CD4-positive, alpha-beta T cell treated with Interleukin-10 for 1 hour (primary cell): ENCODE results near the gene PNMA6F.

ENCODE experiments used
- DNase-seq: peaks from one replicate; pipeline ENCODE4 v3.0.0-alpha.2; 2020

The PNMA6F gene

DNA sequence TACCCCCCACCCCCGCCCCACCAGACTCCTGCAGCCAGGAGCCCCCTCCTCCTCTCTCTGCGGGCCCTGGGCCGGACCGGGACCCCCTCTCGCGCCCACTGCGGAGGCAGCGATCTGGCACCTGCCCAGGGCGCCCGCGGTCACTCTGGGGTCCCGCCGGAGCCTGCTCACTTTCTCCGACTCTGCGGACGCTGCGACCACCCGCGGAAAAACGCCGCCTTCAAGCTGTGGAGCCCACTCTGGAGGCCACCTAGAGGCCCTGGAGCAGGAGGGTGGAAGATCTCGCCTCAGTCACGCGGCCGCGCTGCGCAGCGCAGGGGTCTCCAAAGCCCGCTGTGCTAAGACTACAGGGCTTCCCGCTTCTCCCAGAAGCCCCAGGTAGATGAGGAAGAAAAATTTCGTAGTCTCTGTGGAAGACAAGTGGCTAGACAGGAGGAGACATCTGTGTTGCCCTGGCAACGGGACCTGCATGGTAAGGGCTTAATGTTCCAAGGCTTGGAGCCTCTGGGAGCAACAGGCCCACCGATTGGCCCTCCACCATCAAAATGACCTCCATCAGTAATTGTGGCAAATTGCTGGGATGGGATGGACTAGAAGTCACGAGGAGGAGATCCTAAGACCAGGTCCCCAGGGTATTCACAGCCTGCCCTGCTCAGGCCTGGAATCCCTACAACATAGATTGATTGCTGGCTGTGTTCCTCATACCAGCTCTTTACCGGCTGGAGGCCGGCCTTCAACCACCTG lies at the start of gene PNMA6F:
PNMA6F (minus strand) TSS at position 387 of the 744 bp plus-strand sequence. CDS start 1,093 bp downstream, outside the sequence.
- no peak for DNase-seq

DNA sequence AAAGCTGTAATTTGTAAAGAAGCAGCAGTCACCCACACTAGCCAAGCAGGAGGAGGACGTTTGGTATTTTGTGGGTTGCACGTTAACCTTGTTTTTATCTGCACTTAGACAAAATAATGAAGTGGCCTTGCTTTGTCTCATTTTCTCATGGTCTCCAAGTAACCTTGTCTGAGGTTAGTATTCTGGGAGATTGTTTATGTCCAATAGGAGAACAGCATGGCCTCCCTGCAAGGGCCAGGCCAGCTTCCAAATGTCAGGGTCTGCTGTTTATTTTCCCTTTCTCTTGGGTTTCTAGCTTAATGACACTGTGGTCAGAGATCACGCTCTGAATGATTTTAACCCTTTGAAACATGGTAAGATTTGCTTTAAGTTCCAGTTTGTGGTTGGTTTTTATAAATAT lies 49.7 kb upstream of the PNMA6F start:
- no peak for DNase-seq

DNA sequence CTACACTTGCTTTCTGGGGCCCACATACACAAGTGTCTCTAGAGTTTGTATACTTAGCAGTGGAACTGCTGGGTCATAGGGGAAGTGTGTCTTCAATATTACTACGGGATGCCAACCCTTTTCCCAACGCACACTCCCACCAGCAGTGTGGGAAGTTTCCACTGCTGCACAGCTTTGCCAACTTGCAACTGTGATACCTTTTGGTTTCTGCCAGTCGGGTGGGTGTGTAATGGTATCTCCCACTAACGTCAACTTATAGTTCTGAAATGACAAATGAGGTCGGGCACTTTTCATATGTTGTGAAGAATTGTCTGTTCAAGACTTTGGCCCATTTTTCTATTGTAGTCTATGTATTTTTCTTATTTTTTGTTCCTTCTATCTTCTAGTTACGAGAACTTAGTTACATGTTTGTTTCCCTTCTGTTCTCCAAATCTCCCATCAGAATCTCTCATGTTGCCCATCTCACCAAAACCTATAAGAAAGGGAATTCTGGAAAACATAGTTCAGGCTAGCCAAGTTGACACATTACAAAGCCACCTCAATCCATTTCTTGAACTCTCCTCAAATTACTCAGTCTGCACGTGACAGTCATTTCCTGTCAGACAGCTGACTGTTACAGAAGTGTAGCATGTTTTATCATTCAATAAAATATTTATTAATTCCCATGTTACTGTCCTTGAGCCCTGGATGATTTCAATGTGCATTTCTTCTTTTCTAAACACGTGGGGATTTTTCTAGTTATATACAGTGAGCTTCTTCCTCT lies 48.9 kb upstream of the PNMA6F start:
- DNase-seq, result no peak

DNA sequence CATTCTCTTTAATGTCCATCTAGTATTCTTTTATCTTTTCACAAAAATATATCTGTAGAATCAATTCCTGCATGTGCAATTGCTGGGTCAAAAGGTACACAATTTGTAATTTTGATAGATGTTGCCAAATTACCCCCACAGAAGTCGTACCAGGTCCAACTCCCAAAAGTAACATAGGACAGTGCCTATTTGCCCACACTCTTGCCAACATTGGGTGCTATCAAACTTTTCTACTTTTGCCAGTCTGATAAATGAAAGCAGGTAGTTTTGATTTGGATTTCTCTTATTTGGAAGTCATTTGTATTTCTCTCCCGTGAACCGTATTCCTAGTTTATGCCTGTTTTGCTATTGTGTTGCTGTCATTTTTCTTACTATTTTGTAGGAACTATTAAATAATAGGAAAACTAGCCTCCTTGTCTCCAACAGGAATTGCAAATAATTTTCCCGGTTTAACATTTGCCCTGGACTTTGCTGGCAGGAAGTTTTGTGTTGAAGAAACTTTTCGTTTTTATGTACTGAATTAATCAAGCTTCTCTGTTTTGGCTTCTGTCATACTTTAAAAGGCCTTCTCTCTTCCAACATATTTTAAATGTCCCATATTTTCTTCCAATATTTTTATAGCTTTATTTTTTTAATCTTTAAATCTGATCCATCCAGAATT lies 45.4 kb upstream of the PNMA6F start:
- DNase-seq, result no peak

DNA sequence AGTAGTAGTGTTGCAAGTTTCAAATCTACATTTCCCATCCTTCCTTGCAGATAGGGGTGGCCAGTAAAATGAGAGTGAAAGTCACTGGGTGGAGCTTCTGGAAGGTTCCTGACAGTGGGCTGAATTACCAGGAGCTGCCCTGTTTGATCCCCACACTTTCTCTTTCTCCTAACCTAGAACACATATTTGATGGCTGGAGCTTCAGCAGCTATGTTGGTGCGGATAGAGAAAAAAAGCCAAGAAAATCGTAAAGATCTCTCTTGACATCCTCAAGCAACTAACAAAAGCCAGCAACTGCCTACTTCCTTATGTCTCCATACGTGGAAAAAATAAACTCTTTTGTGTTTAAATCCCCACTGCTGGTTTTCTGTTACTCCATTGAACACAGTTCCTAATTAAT lies 44.6 kb upstream of the PNMA6F start:
- no peak for DNase-seq

DNA sequence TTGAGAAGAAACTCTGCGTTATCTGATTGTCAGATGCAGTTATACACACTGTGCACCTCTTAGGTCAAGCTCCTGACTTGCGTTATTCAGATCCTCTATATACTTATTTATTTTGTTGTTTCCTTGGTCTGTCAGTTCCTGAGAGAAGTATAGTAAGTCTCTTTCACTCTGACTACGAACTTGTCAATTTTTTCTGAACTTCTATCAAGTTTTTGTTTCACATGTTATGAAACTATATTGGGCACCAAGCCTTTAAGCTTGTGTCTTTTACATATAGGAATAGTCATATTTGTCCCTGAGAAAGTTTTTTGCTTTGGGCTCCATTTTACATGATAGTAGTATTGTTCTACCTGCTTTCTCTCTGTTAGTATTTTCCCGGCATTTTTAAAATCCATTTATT lies 44.1 kb upstream of the PNMA6F start:
- no peak for DNase-seq

DNA sequence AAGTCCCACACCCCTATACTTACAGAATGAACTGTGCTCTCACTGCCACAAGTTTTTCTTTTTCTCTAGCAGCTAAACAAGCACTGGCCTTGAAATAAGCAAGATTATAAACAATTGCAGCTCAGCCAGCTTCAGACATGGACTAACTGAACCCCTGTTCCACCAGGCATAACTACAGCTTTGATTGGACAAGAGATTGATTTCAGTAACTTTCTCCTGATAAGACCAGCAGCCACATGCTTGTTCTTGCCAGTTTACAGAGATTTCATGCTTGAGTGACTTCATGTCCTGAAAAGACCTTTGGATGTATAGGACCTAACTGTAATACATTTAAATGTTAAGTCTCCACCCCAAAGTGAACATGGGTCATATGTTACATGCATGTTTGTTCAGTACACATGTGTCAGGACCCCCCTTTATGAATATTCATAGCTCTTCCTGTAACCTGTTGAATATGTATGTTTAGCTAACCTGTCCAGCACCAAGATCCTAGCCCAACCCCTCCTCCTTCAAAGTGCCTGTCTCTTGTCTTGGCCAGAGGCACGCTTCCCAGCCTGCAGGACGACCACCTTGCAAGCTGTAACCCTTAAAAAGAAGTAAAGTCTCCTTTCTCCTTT lies 40.3 kb upstream of the PNMA6F start:
- DNase-seq, result no peak

DNA sequence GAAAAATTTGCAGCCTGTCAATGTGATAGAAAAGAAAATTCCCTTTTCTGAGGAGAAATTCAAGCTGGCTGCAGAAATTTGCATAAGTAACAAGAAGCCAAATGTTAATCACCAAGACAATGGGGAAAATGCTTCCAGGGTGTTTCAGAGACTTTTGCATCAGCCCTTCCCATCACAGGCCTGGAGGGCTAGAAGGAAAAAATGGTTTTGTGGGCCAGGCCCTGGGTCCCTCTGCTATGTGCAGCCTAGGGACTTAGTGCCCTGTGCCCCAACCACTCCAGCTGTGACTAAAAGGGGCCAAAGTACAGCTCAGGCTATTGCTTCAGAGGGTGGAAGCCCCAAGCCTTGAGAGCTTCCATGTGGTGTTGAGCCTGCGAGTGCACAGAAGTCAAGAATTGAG lies 36.3 kb upstream of the PNMA6F start:
- DNase-seq, result no peak

DNA sequence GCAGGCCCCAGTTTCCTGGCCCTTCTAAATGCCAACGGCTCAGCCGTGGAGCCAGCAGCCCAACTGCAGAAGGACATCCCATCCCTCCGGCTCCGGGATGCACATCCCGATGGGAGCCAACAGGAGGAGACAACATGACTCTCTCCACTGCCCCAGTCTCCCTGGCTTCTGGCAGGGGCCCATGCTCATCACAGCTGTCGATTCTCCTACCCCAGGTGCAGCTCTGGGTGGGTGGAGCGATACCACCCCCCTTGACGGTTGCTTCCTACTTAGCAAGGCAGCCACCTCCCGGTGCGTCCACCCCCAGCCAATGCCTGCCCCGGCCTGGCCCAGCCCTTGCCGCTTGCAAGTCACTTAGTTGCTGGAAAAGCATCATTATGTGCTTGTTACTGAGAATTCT lies 31.8 kb upstream of the PNMA6F start:
- DNase-seq, result no peak

DNA sequence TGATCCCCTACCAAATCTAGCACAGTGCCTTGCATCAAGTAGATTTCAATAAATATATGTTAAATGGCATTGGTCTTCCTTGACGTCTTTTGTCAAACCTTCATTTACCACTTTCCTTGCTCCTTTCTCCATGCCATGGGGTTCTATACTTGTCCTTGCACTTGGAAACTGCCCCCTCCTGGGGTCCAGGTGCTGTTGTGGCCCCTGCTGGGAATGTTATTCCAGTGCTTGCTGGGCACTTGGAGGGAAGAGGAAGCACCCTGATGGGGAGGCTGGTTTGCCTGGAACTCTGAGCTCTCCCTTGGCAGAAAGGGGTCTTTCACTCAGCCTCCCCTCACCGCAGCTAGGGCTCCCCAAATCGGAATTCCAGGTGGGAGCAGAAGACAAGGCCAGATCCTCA lies 31.3 kb upstream of the PNMA6F start:
- DNase-seq, result no peak

DNA sequence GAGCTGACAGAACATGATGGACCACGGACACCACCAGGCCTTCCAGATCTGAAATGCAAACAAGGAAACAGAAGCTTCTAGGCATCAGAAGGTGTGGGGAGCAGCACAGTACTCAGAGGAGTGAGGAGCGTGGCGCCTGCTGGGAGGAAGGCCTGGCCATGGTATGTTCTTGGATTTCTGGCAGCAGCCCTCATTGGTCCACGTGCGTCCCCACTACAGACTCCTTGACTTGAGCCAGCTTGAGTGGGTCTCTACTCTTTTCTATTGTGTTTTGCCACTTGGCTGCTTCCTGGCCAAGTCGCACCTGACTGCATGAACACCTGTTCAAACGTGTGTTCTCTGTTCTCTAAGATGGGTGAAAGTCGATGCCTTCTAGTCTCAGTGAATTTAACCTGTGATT lies 30.4 kb upstream of the PNMA6F start:
- no peak for DNase-seq

DNA sequence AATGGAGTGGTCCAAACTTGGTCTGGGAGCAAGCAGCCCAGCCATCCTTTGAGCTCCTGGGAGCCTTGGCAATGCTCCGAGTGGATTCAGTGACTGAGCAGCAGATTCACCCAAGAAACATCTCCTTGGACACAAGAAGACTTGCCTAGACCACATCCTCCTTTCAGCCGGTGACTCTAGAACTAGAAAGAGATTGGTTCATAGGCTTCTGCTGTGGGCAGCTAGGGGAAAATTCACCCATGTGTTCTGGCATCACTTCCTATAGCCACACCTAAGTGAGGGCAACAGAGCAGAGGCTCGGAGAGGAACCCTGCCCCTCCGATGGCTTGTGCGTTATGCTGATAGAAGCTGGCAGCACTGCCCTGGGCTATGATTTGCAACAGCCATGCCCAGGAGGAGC lies 28.4 kb upstream of the PNMA6F start:
- DNase-seq, result no peak

DNA sequence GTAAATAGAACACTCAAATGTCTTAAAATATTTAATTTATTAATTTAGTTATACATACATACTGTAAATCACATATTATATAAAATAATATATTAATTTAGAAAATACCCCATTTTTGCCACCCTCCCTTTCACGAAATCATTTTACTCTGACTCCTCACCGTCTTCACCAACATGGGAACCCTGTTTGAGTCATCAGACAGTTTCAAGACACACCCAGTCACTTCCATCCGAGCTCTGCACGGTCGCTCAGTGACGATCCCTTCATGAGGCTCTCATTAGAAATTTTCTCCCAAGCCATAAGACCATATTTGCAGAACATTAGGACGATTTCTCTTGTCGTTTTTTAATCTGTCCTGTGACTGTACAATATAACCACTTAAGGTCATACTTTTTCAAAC lies 26.9 kb upstream of the PNMA6F start:
- DNase-seq, result no peak

DNA sequence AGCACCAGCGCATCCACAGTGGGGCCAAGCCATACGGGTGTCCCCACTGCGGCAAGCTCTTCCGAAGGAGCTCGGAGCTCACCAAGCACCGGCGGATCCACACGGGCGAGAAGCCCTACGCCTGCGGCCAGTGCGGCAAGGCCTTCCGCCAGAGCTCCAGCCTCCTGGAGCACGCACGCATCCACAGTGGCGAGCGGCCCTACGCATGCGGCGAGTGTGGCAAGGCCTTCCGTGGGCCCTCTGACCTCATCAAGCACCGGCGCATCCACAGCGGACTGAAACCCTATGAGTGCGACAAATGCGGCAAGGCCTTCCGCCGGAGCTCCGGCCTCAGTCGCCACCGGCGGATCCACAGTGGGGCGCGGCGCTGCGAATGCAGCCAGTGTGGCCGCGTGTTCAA lies 26.0 kb upstream of the PNMA6F start:
- DNase-seq, result no peak

DNA sequence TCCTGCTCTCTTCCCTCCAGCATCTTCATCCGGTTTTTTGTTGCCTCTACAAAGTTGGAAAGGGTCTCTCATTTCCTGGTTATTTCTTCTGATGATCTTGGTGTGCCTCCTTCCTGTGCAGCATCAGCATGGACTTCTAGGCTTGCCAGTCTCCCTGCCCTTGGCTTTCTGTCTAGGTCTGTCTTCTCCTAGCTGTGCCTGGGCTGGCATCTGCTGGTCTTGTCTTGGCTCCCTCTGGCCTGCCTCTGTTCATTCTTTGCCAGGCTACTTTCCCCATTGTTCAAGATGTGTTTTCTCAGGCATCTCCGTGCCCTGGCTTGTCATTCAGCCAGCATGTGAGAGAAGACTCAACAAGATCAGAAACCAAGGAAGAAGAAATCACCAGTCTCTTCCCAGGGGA lies 22.1 kb upstream of the PNMA6F start:
- no peak for DNase-seq

DNA sequence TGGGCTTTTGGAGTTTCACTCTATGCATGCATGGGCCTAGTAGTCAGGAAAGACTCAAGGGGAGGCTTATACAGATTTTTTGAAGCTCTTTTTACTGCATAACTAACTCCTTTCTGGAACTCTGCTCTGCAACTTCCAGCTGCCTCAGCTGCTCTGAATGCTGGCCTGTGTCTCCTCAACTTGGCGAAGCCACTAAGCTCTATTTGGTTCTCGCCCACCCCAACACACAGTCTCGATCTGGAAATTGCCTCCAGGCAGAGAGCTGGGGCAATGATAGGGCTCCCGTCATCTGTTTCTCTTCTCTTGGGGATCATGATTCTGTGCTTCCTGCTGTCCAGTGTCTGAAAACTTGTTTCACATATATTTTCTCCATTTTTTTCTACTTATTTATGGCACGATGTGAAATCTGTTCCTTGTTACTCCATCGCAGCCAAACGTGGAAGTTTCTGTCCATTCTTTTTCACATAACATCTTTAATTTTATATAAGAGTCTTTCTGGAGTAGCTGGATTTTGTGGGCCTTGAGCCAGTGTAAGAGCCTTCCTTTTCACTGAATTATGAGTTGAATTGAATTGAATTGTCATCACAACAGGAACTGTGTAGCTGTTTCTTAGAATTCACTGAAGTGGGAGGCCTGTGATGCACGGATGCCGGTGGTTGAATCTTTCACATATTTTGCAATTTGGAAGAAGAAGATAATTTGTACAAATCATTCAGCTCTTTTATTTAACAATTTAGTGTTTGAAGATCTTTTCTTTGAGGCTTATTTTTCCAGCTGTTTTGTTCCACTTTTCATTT lies 21.4 kb upstream of the PNMA6F start:
- DNase-seq, result no peak

DNA sequence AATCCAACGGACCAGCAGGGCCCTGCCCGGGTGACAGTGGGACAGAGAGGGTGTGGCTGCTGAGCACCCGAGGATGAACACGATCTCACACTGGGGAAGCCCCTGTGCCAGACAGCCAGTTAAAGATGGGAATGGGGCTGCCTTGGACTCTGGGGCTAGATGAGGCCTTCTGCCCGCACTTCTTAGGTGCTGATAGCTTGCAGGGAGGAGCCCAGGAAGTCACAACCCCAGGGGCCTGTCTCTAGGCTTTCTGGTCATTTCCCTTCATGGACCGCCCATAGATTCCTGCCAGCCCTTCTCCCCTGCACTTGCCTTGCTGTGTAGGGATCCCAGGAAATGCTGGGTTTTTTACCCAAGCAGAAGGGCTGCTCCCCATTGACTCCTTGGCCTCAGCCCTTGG lies 18.5 kb upstream of the PNMA6F start:
- no peak for DNase-seq

DNA sequence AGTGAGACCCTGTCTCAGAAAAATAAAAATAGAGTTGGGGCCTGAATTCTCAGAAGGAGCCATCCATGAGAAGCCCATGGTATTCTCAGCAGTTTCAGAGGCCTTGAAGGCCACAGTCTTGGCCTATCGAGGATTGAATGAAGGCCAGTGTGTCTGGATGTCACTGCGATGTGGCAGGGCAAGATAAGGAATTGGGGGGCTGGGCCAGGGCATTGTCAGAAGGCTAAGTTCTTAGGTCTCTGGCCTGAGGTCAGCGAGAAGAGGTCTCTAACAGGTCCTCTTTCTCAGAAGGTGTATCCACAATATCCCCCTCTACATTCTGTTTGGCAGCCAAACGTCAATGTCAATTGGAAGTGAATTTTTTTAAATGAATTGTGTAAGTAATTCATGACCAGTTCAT lies 18.1 kb upstream of the PNMA6F start:
- no peak for DNase-seq

DNA sequence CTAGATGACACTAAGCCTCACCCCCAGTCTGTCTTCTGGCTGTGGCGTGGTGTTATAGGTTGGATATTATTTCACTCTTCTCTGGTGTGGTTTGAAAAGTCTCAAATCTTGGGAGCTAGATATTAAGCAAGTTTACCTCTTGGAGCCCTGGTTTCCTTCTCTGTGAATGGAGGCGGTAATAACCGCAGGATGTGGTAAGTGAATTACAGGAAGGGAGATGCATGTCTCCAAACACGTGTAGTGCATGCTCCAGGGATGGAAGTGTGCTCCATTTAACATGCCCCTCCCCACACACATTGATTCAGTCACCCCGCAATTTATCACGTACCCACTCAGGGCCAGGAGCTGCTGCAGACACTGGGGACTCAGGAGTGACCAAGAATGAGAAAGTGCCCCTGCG lies 17.3 kb upstream of the PNMA6F start:
- DNase-seq, result no peak

DNA sequence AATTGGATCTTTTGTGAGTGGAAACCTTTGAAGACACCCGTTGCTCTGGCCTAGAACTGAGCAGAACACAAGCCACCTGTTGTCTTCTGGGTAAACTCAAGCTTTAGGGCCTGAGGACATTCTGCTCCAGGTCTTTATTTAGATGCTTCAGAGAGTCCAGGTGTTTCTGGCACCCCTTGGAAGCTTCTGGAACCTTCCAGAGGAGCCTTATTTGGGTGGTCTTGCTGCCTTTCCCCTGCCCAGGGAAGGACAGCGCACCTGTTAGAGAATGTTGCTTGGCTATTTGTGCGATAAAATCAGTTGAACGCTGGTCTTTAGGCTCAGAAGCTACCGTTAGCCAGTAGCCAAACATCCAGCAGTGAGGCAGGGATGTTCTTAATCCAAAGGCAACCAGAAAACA lies 15.4 kb upstream of the PNMA6F start:
- DNase-seq, result no peak

DNA sequence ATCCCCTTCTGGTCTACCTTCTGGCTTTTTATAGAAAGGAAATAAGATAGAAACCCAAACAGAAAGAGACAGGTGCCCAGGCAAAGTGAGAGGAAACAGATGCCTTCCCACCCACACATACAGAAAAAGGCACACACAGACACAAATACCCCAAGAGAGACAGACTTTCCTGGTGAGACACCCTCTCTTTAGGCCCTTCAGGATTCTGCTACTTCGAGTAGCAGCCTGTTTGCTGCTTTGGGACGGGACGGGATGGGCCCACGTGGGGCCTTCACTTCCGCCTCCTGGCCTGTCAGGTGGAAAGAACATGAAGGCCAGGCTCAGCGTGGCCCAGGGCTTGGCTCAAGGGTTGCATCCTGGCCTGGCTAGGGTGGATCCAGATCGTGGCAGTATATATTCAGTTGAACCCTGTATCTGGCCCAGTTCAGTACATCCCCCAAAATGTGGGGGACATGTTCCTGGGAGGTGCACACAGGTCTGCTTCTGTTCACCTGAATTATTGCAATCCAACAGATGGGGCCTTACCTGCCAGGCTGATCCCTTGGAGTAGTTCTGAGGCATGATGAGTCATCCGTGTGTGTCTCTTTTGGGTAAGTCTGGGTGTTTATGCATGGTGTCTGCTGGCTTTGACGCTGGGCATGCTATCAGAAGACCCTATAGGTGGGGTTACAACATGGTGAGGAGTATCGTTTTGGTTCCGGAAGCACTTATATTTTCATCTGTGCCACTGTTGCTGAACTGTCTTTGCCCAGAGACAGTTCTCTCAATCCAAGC lies 14.7 kb upstream of the PNMA6F start:
- peak; percentile 1 for DNase-seq
